ENCODE data around the gene PFN3.

PFN3 gene

DNA sequence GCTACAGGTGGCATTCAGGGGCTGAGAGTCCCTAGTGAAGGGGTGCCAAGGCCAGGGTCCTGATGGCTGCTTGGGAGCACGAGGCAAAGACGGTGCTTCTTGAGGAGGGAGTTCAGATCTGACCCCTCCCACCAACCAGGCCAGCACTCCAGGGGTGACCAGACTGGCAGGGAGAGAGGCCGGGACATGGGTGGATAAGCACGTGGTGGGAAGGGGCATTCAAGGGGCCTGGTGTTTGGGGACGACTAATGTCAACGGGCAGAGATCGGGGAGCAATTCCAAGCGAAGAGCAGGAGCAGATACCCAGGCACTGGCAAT, 38.2 kb downstream of the PFN3 start:
- TF ChIP-seq, protein P1, sequence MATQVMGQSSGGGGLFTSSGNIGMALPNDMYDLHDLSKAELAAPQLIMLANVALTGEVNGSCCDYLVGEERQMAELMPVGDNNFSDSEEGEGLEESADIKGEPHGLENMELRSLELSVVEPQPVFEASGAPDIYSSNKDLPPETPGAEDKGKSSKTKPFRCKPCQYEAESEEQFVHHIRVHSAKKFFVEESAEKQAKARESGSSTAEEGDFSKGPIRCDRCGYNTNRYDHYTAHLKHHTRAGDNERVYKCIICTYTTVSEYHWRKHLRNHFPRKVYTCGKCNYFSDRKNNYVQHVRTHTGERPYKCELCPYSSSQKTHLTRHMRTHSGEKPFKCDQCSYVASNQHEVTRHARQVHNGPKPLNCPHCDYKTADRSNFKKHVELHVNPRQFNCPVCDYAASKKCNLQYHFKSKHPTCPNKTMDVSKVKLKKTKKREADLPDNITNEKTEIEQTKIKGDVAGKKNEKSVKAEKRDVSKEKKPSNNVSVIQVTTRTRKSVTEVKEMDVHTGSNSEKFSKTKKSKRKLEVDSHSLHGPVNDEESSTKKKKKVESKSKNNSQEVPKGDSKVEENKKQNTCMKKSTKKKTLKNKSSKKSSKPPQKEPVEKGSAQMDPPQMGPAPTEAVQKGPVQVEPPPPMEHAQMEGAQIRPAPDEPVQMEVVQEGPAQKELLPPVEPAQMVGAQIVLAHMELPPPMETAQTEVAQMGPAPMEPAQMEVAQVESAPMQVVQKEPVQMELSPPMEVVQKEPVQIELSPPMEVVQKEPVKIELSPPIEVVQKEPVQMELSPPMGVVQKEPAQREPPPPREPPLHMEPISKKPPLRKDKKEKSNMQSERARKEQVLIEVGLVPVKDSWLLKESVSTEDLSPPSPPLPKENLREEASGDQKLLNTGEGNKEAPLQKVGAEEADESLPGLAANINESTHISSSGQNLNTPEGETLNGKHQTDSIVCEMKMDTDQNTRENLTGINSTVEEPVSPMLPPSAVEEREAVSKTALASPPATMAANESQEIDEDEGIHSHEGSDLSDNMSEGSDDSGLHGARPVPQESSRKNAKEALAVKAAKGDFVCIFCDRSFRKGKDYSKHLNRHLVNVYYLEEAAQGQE (IDR thresholded peaks at IDR 0.05; ENCODE audit: insufficient read depth in 1 of 2, low read depth in 2 of 2, low read length in 2 of 2), result no peak
- TF ChIP-seq SIN3A (IDR thresholded peaks at IDR 0.05; ENCODE audit: borderline replicate concordance, insufficient read depth, low read length), result no peak
- TF ChIP-seq POLR2AphosphoS5 (IDR thresholded peaks at IDR 0.05; ENCODE audit: low read depth, low read length), result no peak
- TF ChIP-seq TAF1 (IDR thresholded peaks at IDR 0.05; ENCODE audit: borderline replicate concordance, insufficient read depth, low read length), result no peak
- TF ChIP-seq FOXP2 (optimal IDR thresholded peaks at IDR 0.05; ENCODE audit: borderline replicate concordance, extremely low read depth, extremely low read length, insufficient read depth), result no peak

DNA sequence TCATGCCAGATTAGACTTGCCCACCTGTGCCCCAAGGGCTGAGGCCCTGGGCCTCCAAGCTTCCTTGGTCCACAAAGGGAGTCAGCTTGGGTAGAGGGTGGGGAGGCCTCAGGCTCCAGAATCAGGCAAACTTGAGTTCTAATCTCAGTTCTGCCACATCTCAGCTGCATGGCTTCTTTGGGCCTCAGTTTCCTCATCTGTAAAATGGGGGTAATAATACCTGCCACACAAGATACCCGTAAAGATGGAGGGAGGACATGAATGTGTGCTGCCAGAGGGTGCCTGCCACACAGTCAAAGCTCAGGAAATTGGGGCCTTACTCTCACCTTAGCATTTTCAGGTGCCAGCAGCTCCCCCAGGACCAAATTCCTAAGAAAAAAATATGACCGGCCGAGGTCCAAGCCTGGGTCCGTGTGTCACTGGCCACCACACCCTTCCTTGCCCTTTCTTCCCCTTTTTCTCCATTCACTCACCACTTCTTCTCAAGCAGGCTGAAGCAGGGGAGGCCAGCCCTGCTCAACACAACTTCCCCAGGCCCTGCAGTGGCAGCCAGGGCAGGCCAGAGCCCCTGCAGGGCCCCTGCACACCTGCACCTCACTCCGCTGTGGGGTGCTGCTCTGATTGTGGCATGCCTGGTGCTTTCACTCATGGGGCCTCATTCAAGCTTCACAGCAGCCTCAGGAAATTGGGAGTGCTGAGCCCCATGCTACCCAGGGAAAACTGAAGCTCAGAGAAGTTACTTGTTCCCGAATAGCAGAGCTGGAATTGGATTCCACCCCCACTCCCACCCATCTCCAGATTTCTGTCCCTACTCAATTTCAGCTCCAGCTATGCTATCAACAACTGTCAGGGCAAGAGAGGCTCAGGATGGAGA, 38.8 kb downstream of the PFN3 start:
- TF ChIP-seq, protein P1 (IDR thresholded peaks at IDR 0.05; ENCODE audit: insufficient read depth in 1 of 2, low read depth in 2 of 2, low read length in 2 of 2), result no peak
- TF ChIP-seq TAF1 (IDR thresholded peaks at IDR 0.05; ENCODE audit: borderline replicate concordance, insufficient read depth, low read length) (no peak), SIN3A (IDR thresholded peaks at IDR 0.05; ENCODE audit: borderline replicate concordance, insufficient read depth, low read length) (no peak), FOXP2 (optimal IDR thresholded peaks at IDR 0.05; ENCODE audit: borderline replicate concordance, extremely low read depth, extremely low read length, insufficient read depth) (no peak), POLR2AphosphoS5 (IDR thresholded peaks at IDR 0.05; ENCODE audit: low read depth, low read length) (no peak)

DNA sequence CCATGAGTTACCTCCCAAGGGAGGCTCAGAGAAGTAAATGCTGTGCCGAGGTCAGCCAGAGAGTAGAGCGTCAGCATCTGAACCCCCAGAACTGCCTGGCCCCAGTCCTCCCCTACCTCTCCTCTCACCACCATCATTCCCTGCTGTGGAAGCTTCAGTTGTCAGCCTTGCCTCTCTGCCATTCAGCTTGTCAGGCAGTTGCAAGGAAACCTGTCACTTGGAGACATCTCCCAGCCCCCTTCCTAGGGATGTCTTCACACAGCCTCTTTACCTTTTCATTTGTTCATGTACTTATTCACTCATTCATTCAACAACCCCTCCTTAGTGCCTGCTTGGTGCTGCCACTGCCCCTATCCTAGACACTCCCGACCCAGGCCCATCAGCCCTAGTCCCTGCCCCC, 40.6 kb downstream of the PFN3 start:
- no peak for TF ChIP-seq FOXP2 (optimal IDR thresholded peaks at IDR 0.05; ENCODE audit: borderline replicate concordance, extremely low read depth, extremely low read length, insufficient read depth)
- TF ChIP-seq TAF1 (IDR thresholded peaks at IDR 0.05; ENCODE audit: borderline replicate concordance, insufficient read depth, low read length), result no peak

DNA sequence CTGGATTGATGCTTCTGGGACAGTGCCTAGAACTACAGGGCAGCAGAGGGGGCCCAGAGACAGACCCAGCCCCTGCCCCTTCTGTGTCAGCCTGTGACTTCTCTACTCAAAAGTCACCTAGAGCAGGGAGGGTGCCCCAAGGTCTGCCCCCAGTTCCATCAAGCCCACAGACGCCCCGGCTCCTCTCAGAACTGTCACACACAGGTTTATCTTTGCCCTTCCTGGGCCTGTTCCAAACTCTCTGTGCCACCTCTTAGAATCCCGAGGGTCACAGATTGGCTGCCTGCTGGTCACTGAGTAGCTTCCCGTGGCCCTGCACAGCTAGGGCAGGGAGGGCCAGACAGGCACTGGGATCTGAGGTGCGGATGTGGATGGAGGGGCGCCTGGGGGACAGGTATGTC, 41.0 kb downstream of the PFN3 start:
- TF ChIP-seq FOXP2 (optimal IDR thresholded peaks at IDR 0.05; ENCODE audit: borderline replicate concordance, extremely low read depth, extremely low read length, insufficient read depth) (no peak), POLR2AphosphoS5 (IDR thresholded peaks at IDR 0.05; ENCODE audit: low read depth, low read length) (no peak), TAF1 (IDR thresholded peaks at IDR 0.05; ENCODE audit: borderline replicate concordance, insufficient read depth, low read length) (no peak), SIN3A (IDR thresholded peaks at IDR 0.05; ENCODE audit: borderline replicate concordance, insufficient read depth, low read length) (no peak)
- TF ChIP-seq, protein P1 (IDR thresholded peaks at IDR 0.05; ENCODE audit: insufficient read depth in 1 of 2, low read depth in 2 of 2, low read length in 2 of 2), result no peak

DNA sequence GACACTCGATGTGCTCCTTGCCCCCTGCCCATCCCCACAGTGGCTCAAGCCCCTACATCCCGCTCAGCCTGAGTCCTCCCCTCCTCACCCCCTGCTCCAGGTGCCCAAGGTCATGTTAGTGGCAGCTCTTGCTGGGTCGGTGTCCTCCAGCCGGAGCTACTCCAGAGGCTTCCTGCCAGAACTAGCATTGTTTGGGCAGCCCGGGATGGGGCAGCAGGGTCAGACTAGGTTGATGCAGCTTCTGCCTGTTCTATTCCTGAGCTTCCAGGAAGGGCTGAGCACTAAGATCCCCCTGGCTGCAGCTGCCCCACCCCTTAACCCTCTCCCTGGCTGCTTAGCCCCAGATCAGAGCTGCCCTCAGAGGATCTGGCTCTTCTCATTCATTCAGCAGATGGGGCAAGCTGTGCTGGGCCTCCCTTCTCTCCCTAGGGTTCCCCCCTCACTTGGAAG, 42.1 kb downstream of the PFN3 start:
- TF ChIP-seq FOXP2 (optimal IDR thresholded peaks at IDR 0.05; ENCODE audit: borderline replicate concordance, extremely low read depth, extremely low read length, insufficient read depth), result no peak
- TF ChIP-seq POLR2AphosphoS5 (IDR thresholded peaks at IDR 0.05; ENCODE audit: low read depth, low read length), result no peak
- TF ChIP-seq SIN3A (IDR thresholded peaks at IDR 0.05; ENCODE audit: borderline replicate concordance, insufficient read depth, low read length), result no peak
- TF ChIP-seq, protein P1 (IDR thresholded peaks at IDR 0.05; ENCODE audit: insufficient read depth in 1 of 2, low read depth in 2 of 2, low read length in 2 of 2), result no peak
- TF ChIP-seq TAF1 (IDR thresholded peaks at IDR 0.05; ENCODE audit: borderline replicate concordance, insufficient read depth, low read length), result no peak
